NOMO-1 (cell line): ENCODE data around the gene PRDM11.

Experiments
- DNase-seq, 2 experiments: peaks; one replicate each; lab custom pipeline; 2025; ENCODE audit not compliant: unreplicated experiment in 2 of 2; lab: John Stamatoyannopoulos, UW

PRDM11 gene

DNA sequence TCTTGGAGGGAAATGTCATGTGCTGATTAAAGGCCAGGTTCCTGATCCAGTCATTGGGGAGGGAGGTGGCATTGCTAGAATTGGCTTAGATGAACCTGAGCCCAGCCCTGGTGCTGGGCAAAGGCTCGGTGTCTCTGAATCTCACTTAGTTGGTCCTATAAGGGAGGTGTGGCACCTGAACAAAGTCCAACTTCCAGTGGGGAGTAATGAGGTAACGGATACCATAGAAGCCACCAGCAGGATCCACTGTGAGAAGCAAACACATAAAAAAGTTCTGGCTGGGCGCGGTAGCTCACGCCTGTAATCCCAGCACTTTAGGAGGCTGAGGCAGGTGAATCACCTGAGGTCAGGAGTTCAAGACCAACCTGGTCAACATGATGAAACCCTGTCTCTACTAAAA, 26.6 kb downstream of the PRDM11 start:
- no peak for DNase-seq

GRCh38 chr11:45174168-45174835, 27.9 kb downstream of the PRDM11 start:
- no peak for DNase-seq

GRCh38 chr11:45174963-45175362, 28.5 kb downstream of the PRDM11 start:
- no peak for DNase-seq

DNA sequence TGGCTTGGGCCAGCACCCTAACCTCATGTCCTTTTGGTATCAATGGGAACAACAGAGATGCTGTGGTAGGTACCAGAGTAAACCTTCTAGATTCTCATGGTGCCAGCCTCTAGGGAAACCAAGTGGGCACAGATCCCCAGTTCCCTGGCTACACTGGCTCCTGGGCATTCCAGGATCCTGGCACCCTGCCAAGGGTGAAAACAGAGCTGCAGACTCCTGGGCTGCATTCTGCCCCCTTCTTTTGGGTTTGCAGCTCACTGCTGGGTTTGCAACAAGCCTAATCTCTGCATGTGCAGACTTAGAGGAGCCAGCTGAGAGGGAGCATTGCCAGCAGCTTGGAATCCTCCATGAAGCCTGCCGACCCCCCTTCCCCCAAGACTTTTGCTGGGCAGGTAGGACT, 30.6 kb downstream of the PRDM11 start:
- DNase-seq, result no peak

GRCh38 chr11:45178223-45178622, 31.8 kb downstream of the PRDM11 start:
- DNase-seq, result no peak

GRCh38 chr11:45178890-45179671, 32.6 kb downstream of the PRDM11 start:
- DNase-seq, result peak in 1 of 2 experiments; percentile 22

DNA sequence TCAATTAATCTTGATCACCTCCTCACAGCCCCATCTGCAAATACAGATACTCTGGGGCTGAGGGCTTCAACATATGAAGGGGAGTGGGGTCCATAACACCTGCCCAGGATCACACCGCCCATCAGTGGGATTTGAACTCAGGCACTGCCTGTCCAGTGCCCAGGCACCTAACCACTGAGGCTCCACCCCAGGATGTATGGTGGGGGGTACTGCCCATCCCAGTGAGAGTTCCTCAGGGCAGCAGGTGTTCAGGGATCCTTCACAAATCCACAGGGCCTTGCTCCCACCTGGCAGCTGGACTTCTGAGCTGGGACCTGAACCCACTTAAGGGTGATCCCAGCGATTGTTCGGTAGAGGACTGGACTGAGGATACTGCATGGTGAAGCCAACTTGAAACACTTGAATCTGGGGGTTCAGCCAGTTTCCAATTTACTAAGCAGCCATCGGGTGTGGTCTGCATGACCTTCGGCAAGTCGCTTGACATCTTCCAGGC, 33.3 kb downstream of the PRDM11 start:
- DNase-seq, result no peak

- peak in 1 of 2 experiments; percentile 40 for DNase-seq
Measured at GRCh38 chr11:45180179-45180847, 33.9 kb downstream of the PRDM11 start.

GRCh38 chr11:45180848-45181192, 34.4 kb downstream of the PRDM11 start:
- DNase-seq, result peak; percentile 51 to 70

DNA sequence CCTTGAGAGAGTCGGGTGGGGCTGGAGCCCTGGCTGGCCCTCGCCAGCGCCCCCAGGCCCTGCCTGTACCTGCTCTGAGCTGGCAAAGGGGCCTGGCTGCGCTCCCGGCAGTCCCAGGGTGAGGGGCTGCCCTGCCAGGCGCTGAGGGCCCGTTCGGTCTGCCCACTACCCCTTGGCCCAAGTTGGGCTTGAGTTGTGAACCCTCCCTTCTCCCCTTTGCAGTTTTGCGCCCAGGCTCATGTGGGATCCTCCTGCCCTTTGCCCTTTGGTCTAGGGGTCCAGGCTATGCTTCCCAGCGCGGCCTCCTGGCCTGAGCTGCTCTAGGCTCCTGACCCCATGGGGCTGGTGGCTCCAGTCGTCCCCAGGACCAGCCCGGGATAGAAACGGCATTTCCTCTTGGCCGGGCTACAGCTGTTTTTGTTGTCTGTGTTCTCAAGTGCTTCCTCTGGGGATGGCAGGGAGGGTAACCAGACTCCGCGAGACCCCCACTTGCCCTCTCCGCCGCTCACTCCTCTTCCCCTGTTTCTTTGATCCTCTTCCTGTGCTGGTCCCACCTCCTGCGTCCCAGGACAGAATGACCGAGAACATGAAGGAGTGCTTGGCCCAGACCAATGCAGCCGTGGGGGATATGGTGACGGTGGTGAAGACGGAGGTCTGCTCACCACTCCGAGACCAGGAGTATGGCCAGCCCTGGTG, 34.9 kb downstream of the PRDM11 start:
- no peak for DNase-seq

GRCh38 chr11:45181889-45182550, 35.6 kb downstream of the PRDM11 start:
- no peak for DNase-seq

DNA sequence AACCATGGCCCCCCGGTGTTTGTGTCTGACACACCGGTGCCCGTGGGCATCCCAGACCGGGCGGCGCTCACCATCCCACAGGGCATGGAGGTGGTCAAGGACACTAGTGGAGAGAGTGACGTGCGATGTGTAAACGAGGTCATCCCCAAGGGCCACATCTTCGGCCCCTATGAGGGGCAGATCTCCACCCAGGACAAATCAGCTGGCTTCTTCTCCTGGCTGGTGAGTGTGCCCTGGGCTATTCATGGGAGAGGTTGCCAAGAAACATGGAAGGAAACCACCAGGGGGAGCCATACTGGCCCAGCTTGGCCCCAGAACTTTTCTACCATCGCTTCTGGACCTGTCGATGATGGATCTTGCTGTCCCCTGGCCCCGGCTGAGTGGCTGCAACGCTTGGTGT, 36.5 kb downstream of the PRDM11 start:
- DNase-seq, result no peak

DNA sequence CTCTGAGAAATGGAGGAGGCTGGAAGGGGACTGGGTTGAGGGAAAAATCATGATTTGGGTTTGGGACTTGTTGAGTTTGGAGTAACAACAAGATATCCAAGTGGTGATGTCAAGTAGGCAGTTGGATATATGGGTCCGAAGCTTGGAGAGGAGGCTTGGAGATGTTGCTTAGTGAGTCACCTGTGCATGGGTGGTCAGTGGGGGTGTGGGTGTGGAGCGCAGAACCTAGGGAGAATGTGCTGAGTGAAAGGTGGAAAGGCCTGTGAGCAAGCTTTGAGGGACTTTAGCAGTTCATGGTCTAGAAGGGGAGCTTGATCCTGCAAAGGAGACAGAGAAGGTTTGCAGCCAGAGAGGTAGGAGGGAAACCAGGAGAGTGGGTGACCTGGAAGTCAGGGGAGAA, 38.2 kb downstream of the PRDM11 start:
- DNase-seq, result no peak

DNA sequence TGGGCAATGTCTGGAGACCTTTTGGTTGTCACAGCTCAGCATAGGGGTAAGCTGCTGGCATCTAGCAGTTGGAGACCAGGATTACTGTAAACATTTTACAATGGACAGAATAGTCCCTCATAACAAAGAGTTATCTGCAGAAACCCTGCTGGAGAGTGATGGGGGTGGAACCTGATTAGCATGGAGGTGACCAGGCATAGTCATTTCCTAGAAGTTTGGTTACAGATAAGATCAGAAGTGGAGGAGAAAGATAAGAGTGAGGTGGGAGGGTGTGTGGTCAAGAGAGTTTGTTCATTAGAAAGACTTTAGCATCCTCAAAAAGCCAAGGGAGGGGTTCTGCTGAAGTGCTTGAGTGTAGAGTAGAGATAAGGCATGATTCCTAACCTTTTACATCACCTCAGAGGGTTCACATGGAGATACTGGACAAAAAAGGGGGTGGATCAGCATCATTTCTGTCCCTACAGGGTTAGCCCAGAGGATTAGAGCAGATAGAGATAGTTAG, 38.8 kb downstream of the PRDM11 start:
- DNase-seq, result no peak

GRCh38 chr11:45187375-45187774, 40.9 kb downstream of the PRDM11 start:
- no peak for DNase-seq

DNA sequence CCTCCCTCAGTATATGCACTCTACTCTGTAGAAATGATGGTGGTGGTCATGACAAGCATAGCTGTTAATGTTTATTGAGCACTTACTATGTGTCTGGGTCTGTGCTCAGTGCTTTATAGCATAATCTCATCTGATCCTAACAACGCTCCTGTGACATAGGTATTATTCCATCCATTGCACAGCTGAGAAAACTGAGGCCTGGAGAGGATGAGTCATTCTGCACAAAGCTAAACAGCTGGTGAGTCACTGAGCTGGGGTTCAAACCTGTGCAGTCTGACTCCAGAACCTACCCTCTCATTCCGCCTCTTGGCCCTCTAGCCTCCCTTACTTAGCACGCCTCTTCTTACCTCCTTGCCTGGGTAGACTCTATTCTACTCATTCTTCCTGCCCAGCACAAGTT, 41.7 kb downstream of the PRDM11 start:
- no peak for DNase-seq

DNA sequence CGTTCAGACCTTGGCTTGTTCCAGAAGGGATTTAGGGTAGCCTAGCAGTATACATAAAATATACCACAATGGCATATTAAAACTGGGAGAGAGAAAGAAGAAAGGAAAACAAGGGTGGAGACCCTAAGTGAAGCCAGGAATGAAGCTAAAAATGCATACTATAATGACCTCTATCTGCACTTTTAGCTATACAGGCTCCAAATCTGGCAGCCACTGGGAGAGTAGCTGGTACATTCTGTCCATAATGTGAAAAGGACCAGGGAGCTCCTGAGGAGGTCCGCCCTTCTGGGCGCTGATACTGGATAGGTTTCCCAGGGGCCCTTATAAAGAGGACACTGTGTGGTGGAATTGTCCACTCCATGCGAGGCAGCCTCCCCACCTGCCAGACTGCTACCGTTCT, 42.8 kb downstream of the PRDM11 start:
- no peak for DNase-seq

DNA sequence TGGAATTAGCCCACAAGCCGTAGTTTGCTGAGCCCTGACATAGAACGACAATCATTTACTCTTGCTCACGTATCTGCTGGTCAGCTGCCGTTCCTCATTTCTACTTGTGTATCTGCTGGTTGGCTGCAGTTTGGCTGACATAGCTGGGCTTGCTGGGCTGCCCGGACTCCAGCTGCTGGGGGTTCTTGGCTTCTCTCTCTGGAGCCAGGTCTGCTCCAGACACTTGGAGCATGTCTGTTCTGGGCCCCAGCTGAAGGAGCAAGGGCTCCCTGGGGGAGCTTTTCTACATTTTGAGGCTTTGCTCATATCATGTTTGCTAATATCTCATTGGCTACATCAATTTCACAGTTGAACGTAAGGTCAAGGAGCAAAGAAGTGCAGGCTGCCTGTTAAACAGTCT, 47.3 kb downstream of the PRDM11 start:
- DNase-seq, result no peak

GRCh38 chr11:45204761-45205160, 58.3 kb downstream of the PRDM11 start:
- DNase-seq, result no peak

GRCh38 chr11:45205978-45206377, 59.5 kb downstream of the PRDM11 start:
- no peak for DNase-seq
